Progenitor cell of endocrine pancreas (in vitro differentiated cells): ENCODE data around the gene IL1RAPL2. TPM values are rescaled to one million over a fixed set of nuclear protein-coding genes. Genes with fewer than 3 reads are reported as not detected.
A peak's percentile ranks its signal among the peaks of the same experiment; 100 is the strongest.

Experiments
- DNase-seq: peaks from one replicate; pipeline ENCODE4 v3.0.0; 2021; ENCODE audit warnings: low spot score; ENCODE audit not compliant: unreplicated experiment
- H3K27ac Mint-ChIP-seq: 2 replicates; pipeline ENCODE4 v1.8.0; 2021; ENCODE audit warnings: mild to moderate bottlenecking, moderate library complexity, mixed read lengths
- H3K27me3 Mint-ChIP-seq: 2 replicates; pipeline ENCODE4 v1.8.0; 2021; ENCODE audit warnings: mixed read lengths
- H3K36me3 Mint-ChIP-seq: 2 replicates; pipeline ENCODE4 v1.8.0; 2022; ENCODE audit warnings: mixed read lengths; ENCODE audit not compliant: insufficient read depth
- H3K4me1 Mint-ChIP-seq: 2 replicates; pipeline ENCODE4 v1.8.0; 2021; ENCODE audit warnings: low read depth, mixed read lengths
- H3K4me3 Mint-ChIP-seq: 2 replicates; pipeline ENCODE4 v1.8.0; 2021; ENCODE audit warnings: low read depth, mild to moderate bottlenecking, moderate library complexity, mixed read lengths
- H3K9me3 Mint-ChIP-seq: 2 replicates; pipeline ENCODE4 v1.8.0; 2021; ENCODE audit warnings: low read depth, mixed read lengths
- CTCF ChIP-seq: fragments of 200-600 bp; sonication (generic); IDR thresholded peaks from one replicate; pipeline ENCODE4 v1.5.0; 2021; ENCODE audit warnings: antibody characterized with exemption, mild to moderate bottlenecking; ENCODE audit not compliant: unreplicated experiment
- total RNA-seq: library from RNA; stranded (reverse); gene quantifications from 2 replicates; pipeline ENCODE4 v1.2.1, GENCODE V29; 2021

Gene IL1RAPL2
- total RNA-seq, 1 donor from 2014 or later: 0.91 TPM

DNA sequence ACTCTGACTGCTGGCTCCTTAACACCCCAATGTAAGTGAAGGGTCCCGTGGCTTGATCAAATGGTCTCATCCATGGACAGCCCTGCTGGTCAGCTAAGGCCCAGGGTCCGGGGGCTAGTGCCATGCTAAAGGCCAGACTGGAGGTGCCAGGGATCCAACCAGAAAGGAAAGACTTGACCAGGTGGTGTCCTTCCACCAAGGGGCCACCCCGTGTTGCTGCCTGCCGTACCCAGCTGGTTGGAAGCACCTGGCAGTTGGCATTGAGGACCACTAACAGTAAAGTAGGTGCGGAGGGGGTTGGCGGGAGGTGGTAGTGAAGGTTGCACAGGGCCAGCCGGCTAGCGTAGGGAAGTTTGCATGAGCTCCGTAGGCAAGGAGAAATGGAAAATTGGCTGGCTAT is 1.7 kb upstream of the IL1RAPL2 start:
- Mint-ChIP-seq H3K9me3 (peaks cover 12% of the 10 kb centered on the region), H3K27me3 (peaks cover 20% of the 10 kb centered on the region), H3K27ac (no peak overlapping the region), H3K4me1 (no peaks in the 10 kb centered on the region), H3K4me3 (no peak overlapping the region), H3K36me3 (no peaks in the 10 kb centered on the region)
- no peak for DNase-seq
- TF ChIP-seq CTCF: no peak

- TF ChIP-seq CTCF: no peak
- DNase-seq: no peak
- no peak overlapping the region for H3K4me3 Mint-ChIP-seq
- H3K4me1 Mint-ChIP-seq: no peaks in the 10 kb centered on the region
- peaks cover 12% of the 10 kb centered on the region for H3K9me3 Mint-ChIP-seq
- no peak overlapping the region for H3K27ac Mint-ChIP-seq
- peaks cover 27% of the 10 kb centered on the region for H3K27me3 Mint-ChIP-seq
- H3K36me3 Mint-ChIP-seq: no peaks in the 10 kb centered on the region
Measured at GRCh38 chrX:104564921-104565703, 887 bp upstream of the IL1RAPL2 start.

DNA sequence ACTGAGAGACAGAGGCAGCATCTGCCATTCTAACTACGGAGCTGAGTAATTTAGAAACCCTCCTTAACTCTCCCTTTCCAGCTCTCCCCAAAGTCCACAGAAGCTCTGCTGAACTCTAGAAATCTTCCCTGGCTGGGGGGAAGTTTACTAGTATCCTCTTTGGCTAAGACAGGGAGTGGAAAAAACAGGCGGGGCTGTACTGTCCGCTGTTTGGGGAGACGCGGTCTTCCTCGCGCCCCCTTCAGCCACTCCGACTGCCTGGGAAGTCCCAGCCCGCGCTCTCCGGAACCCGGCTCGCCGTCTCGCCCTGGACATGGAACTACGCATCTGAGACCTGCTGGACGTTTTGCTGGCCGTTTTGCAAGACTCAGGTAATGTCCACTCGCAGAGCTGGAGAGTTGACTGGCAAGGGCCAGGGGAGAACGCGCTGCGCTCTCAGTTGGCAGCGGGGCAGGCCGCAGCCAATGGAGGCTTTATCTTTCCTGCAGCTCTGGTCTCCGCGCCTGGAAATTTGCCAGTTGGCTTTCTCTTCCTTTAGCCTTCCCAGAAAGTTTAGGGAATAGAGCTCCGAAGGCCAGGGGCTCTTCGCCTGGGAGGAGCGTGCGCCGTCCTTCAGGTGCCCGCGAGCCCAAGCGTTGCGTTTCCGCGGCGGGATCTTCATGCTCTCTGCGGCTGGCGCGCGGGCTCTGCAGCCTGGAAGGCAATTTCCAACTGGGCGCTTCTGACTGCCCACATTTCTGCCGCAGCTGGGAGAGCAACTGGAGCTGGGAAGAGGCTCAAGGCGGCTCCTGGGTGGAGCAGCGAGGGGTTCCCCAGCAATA is 892 bp downstream of the IL1RAPL2 start:
- no peak overlapping the region for H3K27ac Mint-ChIP-seq
- peaks cover 12% of the 10 kb centered on the region for H3K9me3 Mint-ChIP-seq
- peaks cover 31% of the 10 kb centered on the region for H3K27me3 Mint-ChIP-seq

GRCh38 chrX:104567506-104567905 is 1.5 kb downstream of the IL1RAPL2 start:
- DNase-seq: no peak
- no peaks in the 10 kb centered on the region for H3K36me3 Mint-ChIP-seq
- no peaks in the 10 kb centered on the region for H3K4me1 Mint-ChIP-seq
- H3K4me3 Mint-ChIP-seq: peak overlapping the region; percentile 77
- no peak overlapping the region for H3K27ac Mint-ChIP-seq
- peaks cover 31% of the 10 kb centered on the region for H3K27me3 Mint-ChIP-seq
- TF ChIP-seq CTCF: no peak
- H3K9me3 Mint-ChIP-seq: peaks cover 12% of the 10 kb centered on the region

More for the DNA sequence above, 892 bp downstream of the IL1RAPL2 start:
- DNase-seq: no peak
- Mint-ChIP-seq H3K4me3 (peak overlapping the region; percentile 77), H3K4me1 (no peaks in the 10 kb centered on the region), H3K36me3 (no peaks in the 10 kb centered on the region)
- TF ChIP-seq CTCF: no peak

GRCh38 chrX:104568304-104568915 is 2.4 kb downstream of the IL1RAPL2 start:
- TF ChIP-seq CTCF: no peak
- no peaks in the 10 kb centered on the region for H3K4me1 Mint-ChIP-seq
- peaks cover 31% of the 10 kb centered on the region for H3K27me3 Mint-ChIP-seq
- H3K36me3 Mint-ChIP-seq: no peaks in the 10 kb centered on the region
- H3K27ac Mint-ChIP-seq: no peak overlapping the region
- H3K9me3 Mint-ChIP-seq: peaks cover 13% of the 10 kb centered on the region
- no peak overlapping the region for H3K4me3 Mint-ChIP-seq
- no peak for DNase-seq
